Left lung (tissue), 14 donors: ENCODE results near the gene ISYNA1. TPM values are rescaled to one million over a fixed set of nuclear protein-coding genes. Genes with fewer than 3 reads are reported as not detected.

Experiments used
- ATAC-seq: fragments of 200-7000 bp; cut with Tn5 transposase; one replicate; pipeline ENCODE4 v1.9.1; 2020; ENCODE audit warnings: moderate library complexity
- DNase-seq, 4 donors: peaks; one replicate each; pipeline ENCODE4 v3.0.0-alpha.2; 2013 to 2020
- H3K27ac ChIP-seq, 2 donors: fragments of 200-600 bp; sonication (generic) in 1 of 2; one replicate each; pipeline versions ENCODE4 v1.5.0 to v1.8.0; 2020 to 2021
- H3K27me3 ChIP-seq, 2 donors: fragments of 200-600 bp; sonication (generic) in 1 of 2; one replicate each; pipeline versions ENCODE4 v1.5.0 to v1.8.0; 2020 to 2021
- H3K36me3 ChIP-seq, 2 donors: fragments of 200-600 bp; sonication (generic) in 1 of 2; one replicate each; pipeline versions ENCODE4 v1.5.0 to v1.8.0; 2020 to 2021
- H3K4me1 ChIP-seq, 2 donors: fragments of 200-600 bp; one replicate each; pipeline ENCODE4 v1.8.0; 2021
- H3K4me3 ChIP-seq, 2 donors: fragments of 200-600 bp; sonication (generic) in 1 of 2; one replicate each; pipeline versions ENCODE4 v1.5.0 to v1.8.0; 2020 to 2021; ENCODE audit warnings: mild to moderate bottlenecking in 1 of 2
- H3K9me3 ChIP-seq, 2 donors: fragments of 200-600 bp; sonication (generic) in 1 of 2; one replicate each; pipeline versions ENCODE4 v1.5.0 to v1.8.0; 2020 to 2021
- CTCF ChIP-seq, 2 donors: fragments of 200-600 bp; sonication (generic) in 1 of 2; IDR thresholded peaks; one replicate each; pipeline versions ENCODE4 v1.5.0 to v1.8.0; 2021; ENCODE audit warnings: antibody characterized with exemption in 2 of 2
- intact Hi-C, 2 donors: fragments of 100-400 bp; cut with DNase I; formaldehyde crosslinking; loops; one replicate each; pipeline versions ENCODE4 v1.11.2 to v1.14.2; 2022
- long read RNA-seq, 12 donors: library from polyadenylated mRNA in 2 of 12; unstranded in 2 of 12; transcript quantifications; one replicate each; pipeline ENCODE4 v2.0.0 and lab custom pipeline, GENCODE V29; 2019 to 2026
- polyA plus RNA-seq, 6 donors: library from polyadenylated mRNA; unstranded; fragments of 120-200 nt; gene quantifications; one replicate each; pipeline ENCODE4 v1.2.1, GENCODE V29; 2013; ENCODE audit not compliant: insufficient read length in 6 of 6
- total RNA-seq, 2 donors: library from RNA; stranded (reverse); fragmentation: NEBNext Ultra II Directional; extraction: Animal tissue kit (Norgen Biotek cat#: 25700); gene quantifications; one replicate each; pipeline ENCODE4 v1.2.1, GENCODE V29; 2021
- donor health status: DM: no; HTN: yes; CAD: no.
- donor health status: DM: no; HTN: no; CAD: no.

Gene ISYNA1
- 10 to 100 TPM; 22.8 to 43.9 TPM for total RNA-seq
- polyA plus RNA-seq: 100 to 1,000 TPM; 110 to 159 (median 125) TPM
- long read RNA-seq, donor 1, transcript ISYNA1-201 (11 exons, 2,420 nt): major isoform, 50 of 136 reads
- long read RNA-seq, donor 1, transcript ISYNA1-209 (3 exons, 696 nt): minor isoform, 19 of 136 reads
- long read RNA-seq, donor 1, transcript ISYNA1-206 (8 exons, 1,691 nt): minor isoform, 7 of 136 reads
- long read RNA-seq, donor 1, partial matches to known transcripts: 53 of 136 reads
- long read RNA-seq, donor 1, other reads (novel, unspliced or antisense): 5 of 136 reads
- long read RNA-seq, donor 2, transcript ISYNA1-201 (11 exons, 2,420 nt): major isoform, 42 of 87 reads
- long read RNA-seq, donor 2, transcript ISYNA1-209 (3 exons, 696 nt): minor isoform, 13 of 87 reads
- long read RNA-seq, donor 2, partial matches to known transcripts: 18 of 87 reads
- long read RNA-seq, donor 2, other reads (novel, unspliced or antisense): 10 of 87 reads
- long read RNA-seq, donor 3, transcript ISYNA1-209 (3 exons, 696 nt): minor isoform, 15 of 148 reads
- long read RNA-seq, donor 3, transcript ISYNA1-201 (11 exons, 2,420 nt): major isoform, 49 of 148 reads
- long read RNA-seq, donor 3, partial matches to known transcripts: 59 of 148 reads
- long read RNA-seq, donor 3, other reads (novel, unspliced or antisense): 22 of 148 reads
- long read RNA-seq, donor 4, transcript ISYNA1-201 (11 exons, 2,420 nt): major isoform, 19 of 29 reads
- long read RNA-seq, donor 4, partial matches to known transcripts: 5 of 29 reads
- long read RNA-seq, donor 4, other reads (novel, unspliced or antisense): 2 of 29 reads
- long read RNA-seq, donor 5, transcript ISYNA1-201 (11 exons, 2,420 nt): major isoform, 50 of 93 reads
- long read RNA-seq, donor 5, transcript ISYNA1-209 (3 exons, 696 nt): minor isoform, 11 of 93 reads
- long read RNA-seq, donor 5, partial matches to known transcripts: 16 of 93 reads
- long read RNA-seq, donor 5, other reads (novel, unspliced or antisense): 12 of 93 reads
- long read RNA-seq, donor 6, transcript ISYNA1-209 (3 exons, 696 nt): minor isoform, 9 of 116 reads
- long read RNA-seq, donor 6, transcript ISYNA1-201 (11 exons, 2,420 nt): major isoform, 35 of 116 reads
- long read RNA-seq, donor 6, partial matches to known transcripts: 48 of 116 reads
- long read RNA-seq, donor 6, other reads (novel, unspliced or antisense): 20 of 116 reads
- long read RNA-seq, donor 7, transcript ISYNA1-209 (3 exons, 696 nt): minor isoform, 18 of 57 reads
- long read RNA-seq, donor 7, transcript ISYNA1-201 (11 exons, 2,420 nt): major isoform, 23 of 57 reads
- long read RNA-seq, donor 7, partial matches to known transcripts: 5 of 57 reads
- long read RNA-seq, donor 7, other reads (novel, unspliced or antisense): 8 of 57 reads
- long read RNA-seq, donor 8, transcript ISYNA1-209 (3 exons, 696 nt): minor isoform, 26 of 110 reads
- long read RNA-seq, donor 8, transcript ISYNA1-201 (11 exons, 2,420 nt): major isoform, 47 of 110 reads
- long read RNA-seq, donor 8, partial matches to known transcripts: 24 of 110 reads
- long read RNA-seq, donor 8, other reads (novel, unspliced or antisense): 10 of 110 reads
- long read RNA-seq, donor 9, partial matches to known transcripts: 0 of 1 reads
- long read RNA-seq, donor 9, other reads (novel, unspliced or antisense): 0 of 1 reads
- long read RNA-seq, donor 10, transcript ISYNA1-201 (11 exons, 2,420 nt): major isoform, 17 of 19 reads
- long read RNA-seq, donor 10, partial matches to known transcripts: 0 of 19 reads
- long read RNA-seq, donor 10, other reads (novel, unspliced or antisense): 1 of 19 reads
- long read RNA-seq, donor 11: 0 reads
- long read RNA-seq, donor 12, transcript ISYNA1-209 (3 exons, 696 nt): minor isoform, 22 of 89 reads
- long read RNA-seq, donor 12, transcript ISYNA1-201 (11 exons, 2,420 nt): major isoform, 42 of 89 reads
- long read RNA-seq, donor 12, partial matches to known transcripts: 15 of 89 reads
- long read RNA-seq, donor 12, other reads (novel, unspliced or antisense): 6 of 89 reads

GRCh38 chr19:18437491-18438330 is at the start of gene ISYNA1:
Gene ISYNA1, minus strand, starts transcription at chr19:18438133. Its CDS starts 154 bp downstream, at chr19:18437979.
- ATAC-seq (peak; percentile 47), DNase-seq (peak in 1 of 4 donors; percentile 52)

GRCh38 chr19:18486746-18487145 is 48.8 kb upstream of the ISYNA1 start:
- Histone ChIP-seq H3K27me3 (no peaks in the 10 kb centered on the region), H3K4me1 (peaks cover 24 to 90% of the 10 kb centered on the region in 2 donors), H3K27ac (peak overlapping the region in 1 of 2 donors; percentile 55), H3K36me3 (no peaks in the 10 kb centered on the region), H3K9me3 (no peaks in the 10 kb centered on the region), H3K4me3 (no peak overlapping the region)
- intact Hi-C loops: no loop called here
- DNase-seq (no peak), ATAC-seq (no peak)
- TF ChIP-seq CTCF (IDR thresholded peaks at IDR 0.05): no peak

More at GRCh38 chr19:18437491-18438330, at the start of gene ISYNA1:
- peak within 1 kb of the TSS; percentile 43 to 48 for H3K4me3 ChIP-seq
- H3K36me3 ChIP-seq: peaks cover 0 to 9% of the 10 kb centered on the region in 2 donors
- H3K27ac ChIP-seq: peak within 1 kb of the TSS; percentile 20 to 47
- H3K27me3 ChIP-seq: peaks cover 0 to 59% of the 10 kb centered on the region in 2 donors
- H3K4me1 ChIP-seq: peaks cover 9 to 50% of the 10 kb centered on the region in 2 donors
- no peaks in the 10 kb centered on the region for H3K9me3 ChIP-seq
- no peak for TF ChIP-seq CTCF (IDR thresholded peaks at IDR 0.05)
- intact Hi-C loops: no loop called here

GRCh38 chr19:18484992-18485391 is 47.1 kb upstream of the ISYNA1 start:
- no peak for TF ChIP-seq CTCF (IDR thresholded peaks at IDR 0.05)
- DNase-seq: no peak
- no peak for ATAC-seq
- H3K27ac ChIP-seq: peak overlapping the region in 1 of 2 donors; percentile 18
- peaks cover 37 to 100% of the 10 kb centered on the region in 2 donors for H3K4me1 ChIP-seq
- intact Hi-C loops: no loop called here
- H3K36me3 ChIP-seq: no peaks in the 10 kb centered on the region
- no peak overlapping the region for H3K4me3 ChIP-seq
- no peaks in the 10 kb centered on the region for H3K27me3 ChIP-seq
- H3K9me3 ChIP-seq: no peaks in the 10 kb centered on the region
